Mesothelial cell of epicardium (in vitro differentiated cells): Measurements from ENCODE around the gene PCBD1. TPM values are rescaled to one million over a fixed set of nuclear protein-coding genes. Genes with fewer than 3 reads are reported as not detected.
"Not testable (repeated sequence)": the region's sequence is repeated elsewhere in the genome, so short reads cannot be mapped to it uniquely, and the experiment has no call there.

Source experiments
- DNase-seq, 2 experiments: peaks; one replicate each; pipeline ENCODE4 v3.0.0; 2021; ENCODE audit warnings: low spot score in 2 of 2; ENCODE audit not compliant: unreplicated experiment in 2 of 2
- H3K27ac Mint-ChIP-seq: 2 replicates; pipeline ENCODE4 v1.8.0; 2021; ENCODE audit warnings: mixed read lengths
- H3K27me3 Mint-ChIP-seq: 2 replicates; pipeline ENCODE4 v1.8.0; 2021; ENCODE audit warnings: low read depth, mixed read lengths
- H3K36me3 Mint-ChIP-seq: 2 replicates; pipeline ENCODE4 v1.8.0; 2021; ENCODE audit warnings: mixed read lengths
- H3K4me1 Mint-ChIP-seq: 2 replicates; pipeline ENCODE4 v1.8.0; 2021; ENCODE audit warnings: mixed read lengths
- H3K4me3 Mint-ChIP-seq: 2 replicates; pipeline ENCODE4 v1.8.0; 2021; ENCODE audit warnings: mild to moderate bottlenecking, moderate library complexity, mixed read lengths
- H3K9me3 Mint-ChIP-seq: 2 replicates; pipeline ENCODE4 v1.8.0; 2021; ENCODE audit warnings: mixed read lengths
- total RNA-seq: library from RNA; stranded (reverse); gene quantifications from 3 replicates; pipeline ENCODE4 v1.2.1, GENCODE V29; 2021
- TF ChIP-seq, protein P1 (sequence below): fragments of 200-600 bp; sonication (generic); IDR thresholded peaks from one replicate; pipeline ENCODE4 v1.5.0; 2021; ENCODE audit warnings: antibody characterized with exemption; ENCODE audit not compliant: unreplicated experiment

The PCBD1 gene
- total RNA-seq, 1 donor from 2014 or later: 50.5 TPM

- Mint-ChIP-seq H3K4me3 (no peak overlapping the region), H3K4me1 (peaks cover 7% of the 10 kb centered on the region), H3K27ac (no peak overlapping the region), H3K36me3 (no peaks in the 10 kb centered on the region), H3K27me3 (peaks cover 82% of the 10 kb centered on the region), H3K9me3 (no peaks in the 10 kb centered on the region)
- no peak for DNase-seq
- TF ChIP-seq, protein P1, sequence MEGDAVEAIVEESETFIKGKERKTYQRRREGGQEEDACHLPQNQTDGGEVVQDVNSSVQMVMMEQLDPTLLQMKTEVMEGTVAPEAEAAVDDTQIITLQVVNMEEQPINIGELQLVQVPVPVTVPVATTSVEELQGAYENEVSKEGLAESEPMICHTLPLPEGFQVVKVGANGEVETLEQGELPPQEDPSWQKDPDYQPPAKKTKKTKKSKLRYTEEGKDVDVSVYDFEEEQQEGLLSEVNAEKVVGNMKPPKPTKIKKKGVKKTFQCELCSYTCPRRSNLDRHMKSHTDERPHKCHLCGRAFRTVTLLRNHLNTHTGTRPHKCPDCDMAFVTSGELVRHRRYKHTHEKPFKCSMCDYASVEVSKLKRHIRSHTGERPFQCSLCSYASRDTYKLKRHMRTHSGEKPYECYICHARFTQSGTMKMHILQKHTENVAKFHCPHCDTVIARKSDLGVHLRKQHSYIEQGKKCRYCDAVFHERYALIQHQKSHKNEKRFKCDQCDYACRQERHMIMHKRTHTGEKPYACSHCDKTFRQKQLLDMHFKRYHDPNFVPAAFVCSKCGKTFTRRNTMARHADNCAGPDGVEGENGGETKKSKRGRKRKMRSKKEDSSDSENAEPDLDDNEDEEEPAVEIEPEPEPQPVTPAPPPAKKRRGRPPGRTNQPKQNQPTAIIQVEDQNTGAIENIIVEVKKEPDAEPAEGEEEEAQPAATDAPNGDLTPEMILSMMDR: no peak
These were observed 32.2 kb upstream of the PCBD1 start for GRCh38 chr10:70920519-70920918.

- not testable (repeated sequence) for H3K9me3 Mint-ChIP-seq, H3K27ac Mint-ChIP-seq, H3K36me3 Mint-ChIP-seq, H3K4me1 Mint-ChIP-seq, H3K4me3 Mint-ChIP-seq, DNase-seq
- H3K27me3 Mint-ChIP-seq: peaks cover 81% of the 10 kb centered on the region
These were observed 31.5 kb upstream of the PCBD1 start for GRCh38 chr10:70919906-70920305.

GRCh38 chr10:70918851-70919530, 30.6 kb upstream of the PCBD1 start:
- Mint-ChIP-seq H3K4me1 (peaks cover 3% of the 10 kb centered on the region), H3K27me3 (peaks cover 80% of the 10 kb centered on the region), H3K4me3 (no peak overlapping the region), H3K27ac (no peak overlapping the region), H3K9me3 (no peaks in the 10 kb centered on the region), H3K36me3 (no peaks in the 10 kb centered on the region)
- no peak for DNase-seq
- TF ChIP-seq, protein P1: no peak

DNA sequence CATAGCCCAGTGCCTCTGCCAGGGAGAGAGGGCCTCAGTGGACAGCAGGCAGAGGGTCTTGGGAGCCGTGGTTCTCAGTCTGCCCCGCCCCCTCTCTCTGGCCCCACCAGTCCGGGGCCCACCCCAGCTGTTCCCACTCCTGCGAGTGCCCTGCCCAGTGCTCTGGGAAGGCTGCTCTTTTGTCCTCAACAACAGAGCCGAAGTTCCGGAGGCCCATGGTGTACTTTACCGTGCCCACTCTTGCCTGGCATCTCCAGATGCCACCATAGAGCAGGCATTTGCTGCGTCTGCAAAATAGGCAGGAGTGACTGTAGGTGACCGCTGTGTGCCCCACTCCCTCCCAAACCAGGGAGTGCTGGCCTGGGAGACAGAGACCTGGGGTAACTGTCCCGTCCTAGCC, 29.3 kb upstream of the PCBD1 start:
- TF ChIP-seq, protein P1: no peak
- H3K9me3 Mint-ChIP-seq: no peaks in the 10 kb centered on the region
- no peak overlapping the region for H3K27ac Mint-ChIP-seq
- H3K4me1 Mint-ChIP-seq: peaks cover 9% of the 10 kb centered on the region
- no peak overlapping the region for H3K4me3 Mint-ChIP-seq
- no peak for DNase-seq
- H3K36me3 Mint-ChIP-seq: no peaks in the 10 kb centered on the region
- peaks cover 86% of the 10 kb centered on the region for H3K27me3 Mint-ChIP-seq

GRCh38 chr10:70917226-70917625, 28.9 kb upstream of the PCBD1 start:
- H3K36me3 Mint-ChIP-seq: no peaks in the 10 kb centered on the region
- H3K4me3 Mint-ChIP-seq: no peak overlapping the region
- no peak for DNase-seq
- no peaks in the 10 kb centered on the region for H3K9me3 Mint-ChIP-seq
- peaks cover 86% of the 10 kb centered on the region for H3K27me3 Mint-ChIP-seq
- H3K4me1 Mint-ChIP-seq: peaks cover 9% of the 10 kb centered on the region
- TF ChIP-seq, protein P1: no peak
- H3K27ac Mint-ChIP-seq: no peak overlapping the region

GRCh38 chr10:70916241-70916640, 27.9 kb upstream of the PCBD1 start:
- TF ChIP-seq, protein P1: no peak
- Mint-ChIP-seq H3K4me3 (no peak overlapping the region), H3K4me1 (peaks cover 9% of the 10 kb centered on the region), H3K27me3 (peaks cover 82% of the 10 kb centered on the region), H3K9me3 (no peaks in the 10 kb centered on the region), H3K36me3 (no peaks in the 10 kb centered on the region), H3K27ac (no peak overlapping the region)
- no peak for DNase-seq
